ENCODE measurements around the gene HOXC10.

Gene HOXC10

DNA sequence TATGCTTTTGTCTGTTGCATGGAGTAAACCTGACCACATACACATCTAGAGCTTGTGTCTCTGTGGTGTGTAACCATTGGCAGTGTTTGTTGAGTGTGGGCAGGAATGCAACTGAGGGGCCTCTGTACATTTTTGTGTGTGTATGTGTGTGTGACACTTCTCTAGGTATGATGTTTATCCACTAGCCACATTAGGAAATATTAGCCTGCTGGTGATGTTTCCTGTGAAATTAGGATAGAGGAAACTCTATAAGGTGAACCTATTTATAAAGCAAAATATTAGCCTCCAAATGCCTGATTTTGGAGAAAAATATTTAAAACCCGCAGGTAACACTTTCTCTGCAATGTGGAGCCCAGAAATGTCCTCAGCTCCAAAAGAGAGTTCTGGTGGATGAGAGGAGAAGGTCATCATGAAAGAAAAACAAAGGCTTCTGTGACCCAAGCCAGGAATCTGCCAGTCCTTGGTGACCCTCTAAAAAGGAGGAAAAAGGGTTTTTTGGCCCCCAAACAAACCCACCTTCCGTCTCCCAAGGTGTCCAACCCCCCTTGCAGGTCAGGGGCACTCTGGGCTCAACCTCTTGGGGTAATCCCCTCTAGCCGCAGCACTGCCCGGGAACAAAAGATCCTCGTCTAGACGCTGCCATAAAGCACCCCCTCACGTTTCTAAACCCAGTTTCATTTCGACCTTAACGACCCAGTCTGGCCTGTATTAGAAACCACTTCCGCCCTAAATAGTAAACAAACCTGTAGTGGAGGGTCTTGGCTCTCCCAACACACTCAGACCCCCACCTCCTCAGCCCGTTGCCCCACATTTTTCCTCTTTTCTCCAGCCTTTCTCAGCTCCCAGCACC is 7.1 kb upstream of the HOXC10 start:
- TF ChIP-seq, protein P1, sequence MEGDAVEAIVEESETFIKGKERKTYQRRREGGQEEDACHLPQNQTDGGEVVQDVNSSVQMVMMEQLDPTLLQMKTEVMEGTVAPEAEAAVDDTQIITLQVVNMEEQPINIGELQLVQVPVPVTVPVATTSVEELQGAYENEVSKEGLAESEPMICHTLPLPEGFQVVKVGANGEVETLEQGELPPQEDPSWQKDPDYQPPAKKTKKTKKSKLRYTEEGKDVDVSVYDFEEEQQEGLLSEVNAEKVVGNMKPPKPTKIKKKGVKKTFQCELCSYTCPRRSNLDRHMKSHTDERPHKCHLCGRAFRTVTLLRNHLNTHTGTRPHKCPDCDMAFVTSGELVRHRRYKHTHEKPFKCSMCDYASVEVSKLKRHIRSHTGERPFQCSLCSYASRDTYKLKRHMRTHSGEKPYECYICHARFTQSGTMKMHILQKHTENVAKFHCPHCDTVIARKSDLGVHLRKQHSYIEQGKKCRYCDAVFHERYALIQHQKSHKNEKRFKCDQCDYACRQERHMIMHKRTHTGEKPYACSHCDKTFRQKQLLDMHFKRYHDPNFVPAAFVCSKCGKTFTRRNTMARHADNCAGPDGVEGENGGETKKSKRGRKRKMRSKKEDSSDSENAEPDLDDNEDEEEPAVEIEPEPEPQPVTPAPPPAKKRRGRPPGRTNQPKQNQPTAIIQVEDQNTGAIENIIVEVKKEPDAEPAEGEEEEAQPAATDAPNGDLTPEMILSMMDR (IDR thresholded peaks at IDR 0.05; ENCODE audit: low read depth, low read length, missing control alignments): no peak
- H3K4me3 ChIP-seq (replicated peaks; ENCODE audit: low read depth, low read length): no peak overlapping the region
- no peak for DNase-seq (ENCODE audit: extremely low read depth, low read depth)

DNA sequence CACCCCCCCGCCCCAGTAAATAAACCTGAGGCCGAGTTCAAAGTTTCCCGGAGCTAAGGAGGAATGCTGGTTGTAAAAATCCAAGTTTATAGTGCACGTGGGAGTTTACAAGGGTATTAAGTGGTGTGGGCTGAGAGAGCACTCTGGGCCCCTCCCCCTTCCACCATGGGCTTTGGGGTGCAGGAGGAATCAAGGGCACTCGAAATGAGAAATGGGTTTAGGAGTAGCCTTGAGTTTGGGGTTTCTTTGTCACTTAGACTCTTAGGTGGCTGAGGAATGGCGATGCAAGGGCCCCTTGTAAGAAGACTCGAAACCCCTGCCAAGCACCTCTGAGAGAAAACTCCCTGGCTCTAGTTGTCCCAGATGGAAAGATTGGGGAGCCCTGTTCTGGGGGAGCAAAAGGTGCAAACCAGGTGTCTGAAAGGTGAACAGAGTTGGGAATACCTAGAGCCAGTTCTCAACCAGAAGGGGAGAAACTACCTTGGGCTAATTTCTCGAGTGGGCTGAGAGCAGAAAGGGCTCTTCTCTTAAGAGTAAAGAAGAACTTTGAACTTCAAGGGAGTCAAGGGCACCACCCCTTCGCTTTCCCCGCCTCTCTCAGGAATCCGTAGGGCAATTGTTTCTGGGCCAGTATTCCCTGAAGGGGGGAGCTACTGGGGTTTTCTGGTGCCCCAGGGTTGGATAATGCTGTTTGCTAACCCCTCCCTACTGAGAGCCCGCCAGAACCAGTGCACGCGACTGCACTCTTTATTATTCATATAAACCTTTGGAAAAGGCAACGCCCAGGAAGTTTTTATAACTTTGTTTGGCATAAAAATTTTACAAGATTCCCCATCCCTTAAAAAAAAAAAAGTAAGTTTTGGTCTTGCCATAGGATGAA is 6.2 kb upstream of the HOXC10 start:
- no peak overlapping the region for H3K4me3 ChIP-seq (replicated peaks; ENCODE audit: low read depth, low read length)
- no peak for DNase-seq (ENCODE audit: extremely low read depth, low read depth)
- TF ChIP-seq, protein P1 (IDR thresholded peaks at IDR 0.05; ENCODE audit: low read depth, low read length, missing control alignments): no peak

DNA sequence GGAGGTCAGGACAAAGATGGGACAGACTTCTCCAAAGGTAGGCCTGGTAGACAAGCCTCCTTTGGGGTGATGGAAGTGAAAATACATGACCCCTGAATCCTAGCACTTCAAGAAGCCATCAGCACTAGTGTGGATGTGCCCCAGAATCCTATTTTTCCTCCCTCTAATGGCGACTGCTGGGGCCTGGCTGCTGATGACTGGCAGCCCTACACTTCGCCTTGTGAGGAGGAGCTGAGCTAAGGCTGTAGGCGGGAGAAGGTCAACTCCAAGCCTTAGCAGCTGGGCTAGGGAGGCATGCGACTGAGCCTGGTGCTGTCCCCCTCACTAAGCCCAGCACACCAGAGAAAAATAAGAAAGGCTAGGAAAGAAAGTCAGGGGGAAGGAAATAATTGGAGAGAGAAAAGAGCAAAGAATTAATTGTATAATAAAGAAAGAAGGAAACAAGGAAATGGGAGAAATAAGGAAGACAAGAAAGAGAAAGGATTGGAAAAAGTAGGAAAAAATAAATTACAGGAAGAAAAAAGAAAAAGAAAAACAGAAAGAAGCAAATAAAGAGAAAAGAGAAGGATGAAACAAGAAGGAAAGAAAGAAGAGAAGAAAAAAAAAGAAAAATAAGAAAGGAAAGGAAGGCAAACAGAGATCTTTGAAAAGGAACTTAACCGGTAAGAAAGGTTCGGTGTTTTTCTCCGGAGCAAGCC is 4.7 kb upstream of the HOXC10 start:
- TF ChIP-seq, protein P1 (IDR thresholded peaks at IDR 0.05; ENCODE audit: low read depth, low read length, missing control alignments): no peak
- DNase-seq (ENCODE audit: extremely low read depth, low read depth): no peak
- H3K4me3 ChIP-seq (replicated peaks; ENCODE audit: low read depth, low read length): no peak overlapping the region

DNA sequence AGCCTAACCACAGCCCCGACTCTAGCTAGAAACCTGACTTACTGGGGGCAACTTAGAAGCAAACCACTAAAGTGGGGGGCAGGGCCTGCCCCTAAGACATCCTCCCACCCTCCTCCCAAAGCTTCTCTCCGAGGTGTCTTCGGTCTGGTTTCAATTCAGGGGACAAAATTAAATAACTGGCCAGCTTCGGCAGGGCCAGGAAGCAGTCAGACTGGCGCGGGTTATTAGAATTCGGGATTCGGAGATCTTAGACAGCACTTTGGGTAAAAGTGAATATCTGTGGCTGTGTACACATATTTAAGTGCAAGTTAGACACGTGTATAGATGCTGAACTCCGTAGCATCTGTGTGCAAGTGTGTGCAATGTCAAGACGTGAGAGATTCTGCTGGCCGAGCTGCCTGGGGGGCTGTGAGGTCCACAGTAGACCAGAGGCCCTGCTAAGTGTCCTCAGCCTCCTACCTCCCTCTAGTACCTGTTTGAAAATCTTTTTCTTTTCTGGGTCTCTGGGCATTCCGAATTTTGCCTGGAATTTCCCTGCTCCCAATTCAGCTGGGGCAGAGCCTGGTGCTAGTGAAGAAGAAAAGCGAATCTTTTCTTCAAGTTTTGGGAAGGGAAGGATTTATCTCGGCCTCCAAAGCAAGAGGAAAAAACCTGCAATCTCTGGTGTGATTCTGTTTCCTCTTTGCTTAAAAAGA is 4.0 kb upstream of the HOXC10 start:
- TF ChIP-seq, protein P1 (IDR thresholded peaks at IDR 0.05; ENCODE audit: low read depth, low read length, missing control alignments): no peak
- no peak for DNase-seq (ENCODE audit: extremely low read depth, low read depth)

DNA sequence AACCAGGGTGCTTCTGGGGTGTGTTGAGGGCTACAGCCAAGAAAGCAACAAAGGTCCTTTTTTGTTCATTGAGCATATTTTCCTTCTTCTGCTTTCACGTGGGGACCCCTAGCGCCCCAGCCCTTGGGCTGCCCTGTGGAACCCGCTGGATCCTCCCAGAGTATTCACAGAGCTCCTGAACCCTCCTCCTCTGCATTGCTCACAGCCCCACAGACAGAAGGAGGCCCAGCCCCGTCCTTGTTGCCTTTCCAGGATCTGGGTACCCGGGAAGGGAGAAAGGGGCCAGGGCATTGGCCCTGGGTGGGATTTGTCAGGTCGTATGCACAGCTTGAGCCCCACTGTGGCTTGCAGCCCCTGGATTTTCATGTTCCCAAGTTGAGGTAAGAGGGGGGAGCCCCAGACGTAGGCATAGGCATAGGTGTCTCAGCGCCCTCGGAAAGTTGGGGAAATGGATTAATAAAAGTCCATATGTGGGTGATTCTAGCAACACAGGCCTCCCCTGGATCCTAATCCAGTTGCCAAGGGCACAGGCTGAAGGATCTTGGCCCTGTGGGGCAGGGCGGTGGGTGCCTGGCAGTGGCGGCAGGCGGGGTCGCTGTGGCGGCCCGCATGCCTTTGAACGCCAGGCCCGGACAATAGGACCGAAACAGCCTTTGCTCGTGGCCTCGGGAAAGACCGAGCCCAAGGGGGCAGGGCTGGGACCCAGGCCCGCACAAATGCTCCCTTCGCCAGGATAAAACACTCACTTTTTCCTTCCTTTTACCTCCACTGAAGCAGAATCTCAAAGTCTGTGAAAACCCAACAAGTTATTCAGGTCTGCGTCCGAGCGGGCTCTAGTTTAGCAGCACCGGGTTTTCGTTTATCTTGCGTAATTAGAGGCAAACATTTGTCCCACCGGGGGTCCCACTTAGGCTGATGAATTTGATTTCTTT is 3.0 kb upstream of the HOXC10 start:
- TF ChIP-seq, protein P1 (IDR thresholded peaks at IDR 0.05; ENCODE audit: low read depth, low read length, missing control alignments): no peak
- DNase-seq (ENCODE audit: extremely low read depth, low read depth): no peak
- peak overlapping the region; percentile 11 for H3K4me3 ChIP-seq (replicated peaks; ENCODE audit: low read depth, low read length)

More for the DNA sequence above, 4.0 kb upstream of the HOXC10 start:
- H3K4me3 ChIP-seq (replicated peaks; ENCODE audit: low read depth, low read length): no peak overlapping the region
